ENCODE results near the gene INSC. TPM values are rescaled to one million over a fixed set of nuclear protein-coding genes. Genes with fewer than 3 reads are reported as not detected.

The INSC gene
- total and polyA plus RNA-seq, 2 of the 8 experiments (the other 6 are each of a cell fraction or from before 2014, with no cell fraction given) = 0.58 to 0.59 TPM

GRCh38 chr11:15200696-15201095 is 86.0 kb downstream of the INSC start:
- Histone ChIP-seq H4K8ac (ENCODE audit: extremely low read depth, insufficient read depth, low read length) (no peak overlapping the region), H2AFZ (ENCODE audit: low read length) (no peak overlapping the region), H2BK5ac (ENCODE audit: low read depth, low read length) (no peak overlapping the region), H3K79me1 (ENCODE audit: low read depth, low read length) (no peaks in the 10 kb centered on the region), H3K18ac (ENCODE audit: extremely low read depth, low read length) (no peak overlapping the region), H3K4me2 (ENCODE audit: insufficient read depth in 1 of 2, low read depth in 2 of 2, low read length in 2 of 2) (no peak overlapping the region), H4K20me1 (replicated peaks in 1 of 2; ENCODE audit: control insufficient read depth in 1 of 2, insufficient read depth in 2 of 2, low read length in 2 of 2) (no peaks in the 10 kb centered on the region), H3K23ac (ENCODE audit: insufficient read length) (no peak overlapping the region), H4K91ac (replicated peaks; ENCODE audit: insufficient read length, low read length) (no peak overlapping the region), H3K9ac (replicated peaks in 1 of 4; ENCODE audit: extremely low read depth in 1 of 4, low read depth in 3 of 4, low read length in 3 of 4) (no peak overlapping the region), H3K27ac (ENCODE audit: low read depth, low read length) (no peak overlapping the region), H3K79me2 (ENCODE audit: control insufficient read depth in 1 of 2, insufficient read depth in 2 of 2, low read length in 2 of 2) (no peaks in the 10 kb centered on the region), H3K9me3 (ENCODE audit: insufficient read depth in 2 of 2, low read depth in 1 of 2, low read length in 1 of 2) (no peaks in the 10 kb centered on the region), H2BK120ac (replicated peaks; ENCODE audit: low read depth, low read length) (no peak overlapping the region), H2BK12ac (ENCODE audit: low read depth, low read length) (no peak overlapping the region), H3K56ac (replicated peaks; ENCODE audit: insufficient read length, low read depth, low read length) (no peak overlapping the region), H3K14ac (ENCODE audit: insufficient read length) (no peak overlapping the region), H3K4me3 (ENCODE audit: extremely low read depth in 1 of 4, insufficient read depth in 2 of 4, low read depth in 3 of 4, low read length in 4 of 4) (no peak overlapping the region), H3K27me3 (replicated peaks in 1 of 4; ENCODE audit: control insufficient read depth in 3 of 4, extremely low read depth in 1 of 4, insufficient read depth in 3 of 4, low read length in 3 of 4) (no peaks in the 10 kb centered on the region; a peak in 1 of 7 replicates), H2AK5ac (ENCODE audit: low read depth, low read length) (no peak overlapping the region), H3K36me3 (ENCODE audit: control insufficient read depth in 2 of 4, insufficient read depth in 4 of 4, low read length in 3 of 4) (no peaks in the 10 kb centered on the region), H2BK20ac (ENCODE audit: low read length) (no peak overlapping the region), H3K4me1 (replicated peaks in 1 of 4; ENCODE audit: control insufficient read depth in 3 of 4, insufficient read depth in 4 of 4, low read length in 3 of 4) (no peaks in the 10 kb centered on the region), H3K23me2 (ENCODE audit: low read depth, low read length) (no peaks in the 10 kb centered on the region), H4K5ac (ENCODE audit: insufficient read length, low read depth, low read length) (no peak overlapping the region), H3K4ac (replicated peaks; ENCODE audit: insufficient read length, low read depth, low read length) (no peak overlapping the region), H2BK15ac (ENCODE audit: low read length) (no peak overlapping the region)
- FAIRE-seq (no peak), DNase-seq (ENCODE audit: low read depth in 1 of 2, low spot score in 2 of 2) (no peak)
- ChIA-PET POLR2A (ENCODE audit: partially characterized antibody) (no interaction called here), CTCF (ENCODE audit: partially characterized antibody) (interaction anchor here (0.7 to 13.1 kb wide), 4 partner anchors 13 to 226 kb away, joined by 3 to 177 read pairs (median 4); no protein-coding TSS in a partner anchor)
- WGBS, 2 experiments (ENCODE audit: extremely low coverage in 1 of 2, insufficient coverage in 1 of 2, insufficient read length in 1 of 2, insufficient replicate concordance in 2 of 2, low coverage in 1 of 2, low lambda C conversion rate in 2 of 2, missing lambda C conversion rate in 1 of 2) = 90% methylated on average over 12 of the region's 12 CpGs; no CpG with 5 or more reads in 1 of the 2 experiments
- TF ChIP-seq NANOG (IDR thresholded peaks at IDR 0.05; ENCODE audit: insufficient read depth, low read depth, low read length, poor library complexity, severe bottlenecking) (no peak), YY1 (IDR thresholded peaks at IDR 0.05; ENCODE audit: low read depth, low read length) (no peak), ASH2L (IDR thresholded peaks at IDR 0.05; ENCODE audit: low read length) (no peak), NRF1 (IDR thresholded peaks at IDR 0.05; ENCODE audit: low read depth, low read length) (no peak), SP4 (IDR thresholded peaks at IDR 0.05; ENCODE audit: low read length) (no peak), USF2 (IDR thresholded peaks at IDR 0.05; ENCODE audit: low read length) (no peak), RFX5 (IDR thresholded peaks at IDR 0.05; ENCODE audit: borderline replicate concordance, low read depth, low read length) (no peak), TEAD4 (IDR thresholded peaks at IDR 0.05; ENCODE audit: low read depth, low read length) (no peak)
